Naive thymus-derived CD4-positive, alpha-beta T cell (primary cell): ENCODE measurements around the gene NRXN3. TPM values are rescaled to one million over a fixed set of nuclear protein-coding genes. Genes with fewer than 3 reads are reported as not detected.

Experiments
- ATAC-seq: fragments of 150-1000 bp; cut with Tn5 transposase; 2 replicates; pipeline ENCODE4 v1.10.0; 2021; ENCODE audit warnings: mild to moderate bottlenecking, moderate library complexity
- CTCF ChIA-PET: fragments of 350-600 bp; sonication (Branson Sonifier 250); formaldehyde crosslinking; loops from one replicate; lab custom pipeline; 2021; ENCODE audit warnings: antibody characterized with exemption; lab: Charles Lee
- POLR2A ChIA-PET: fragments of 350-600 bp; sonication (Branson Sonifier 250); formaldehyde crosslinking; loops from one replicate; lab custom pipeline; 2021; ENCODE audit warnings: antibody characterized with exemption, inconsistent platforms; lab: Charles Lee
- DNase-seq, 9 donors: peaks; one replicate each; pipeline versions ENCODE4 v3.0.0 to v3.0.0-alpha.2; 2020 to 2022; ENCODE audit warnings: mixed read lengths in 1 of 9
- H3K27ac ChIP-seq: one replicate; pipeline ENCODE4 v1.7.0; 2013; ENCODE audit warnings: mild to moderate bottlenecking, low read depth, low read length, moderate library complexity
- H3K27me3 ChIP-seq, 2 donors: one replicate each; pipeline ENCODE4 v1.7.0; 2013; ENCODE audit warnings: low read length in 2 of 2, mild to moderate bottlenecking in 2 of 2, moderate library complexity in 2 of 2; ENCODE audit not compliant: control insufficient read depth in 2 of 2, insufficient read depth in 2 of 2
- H3K36me3 ChIP-seq, 3 experiments: 1 replicate in 2 of 3; 2 replicates in 1 of 3; pipeline ENCODE4 v1.7.0; 2013; ENCODE audit warnings: low read length in 3 of 3, mild to moderate bottlenecking in 3 of 3, moderate library complexity in 1 of 3; ENCODE audit not compliant: insufficient read depth in 3 of 3, control insufficient read depth in 2 of 3
- H3K4me1 ChIP-seq, 2 donors: one replicate each; pipeline ENCODE4 v1.7.0; 2013; ENCODE audit warnings: low read length in 2 of 2, mild to moderate bottlenecking in 2 of 2, moderate library complexity in 1 of 2; ENCODE audit not compliant: control insufficient read depth in 2 of 2, insufficient read depth in 2 of 2
- H3K4me3 ChIP-seq: 2 replicates; pipeline ENCODE4 v1.7.0; 2013; ENCODE audit warnings: mild to moderate bottlenecking, low read length
- H3K9me3 ChIP-seq, 3 experiments: 1 replicate in 2 of 3; 2 replicates in 1 of 3; pipeline ENCODE4 v1.7.0; 2013; ENCODE audit warnings: low read length in 3 of 3; ENCODE audit not compliant: control insufficient read depth in 2 of 3
- H3K27ac Mint-ChIP-seq, 9 donors: one replicate each; pipeline ENCODE4 v1.8.0; 2020 to 2022; ENCODE audit warnings: mixed read lengths in 9 of 9, mild to moderate bottlenecking in 8 of 9, moderate library complexity in 5 of 9, inconsistent platforms in 2 of 9
- H3K27me3 Mint-ChIP-seq, 5 donors: one replicate each; pipeline ENCODE4 v1.8.0; 2021 to 2022; ENCODE audit warnings: mixed read lengths in 5 of 5, mild to moderate bottlenecking in 1 of 5
- H3K36me3 Mint-ChIP-seq, 5 donors: one replicate each; pipeline ENCODE4 v1.8.0; 2020 to 2022; ENCODE audit warnings: mixed read lengths in 5 of 5, mild to moderate bottlenecking in 3 of 5, inconsistent platforms in 1 of 5
- H3K4me1 Mint-ChIP-seq, 7 donors: one replicate each; pipeline ENCODE4 v1.8.0; 2020 to 2022; ENCODE audit warnings: mixed read lengths in 7 of 7, mild to moderate bottlenecking in 3 of 7, inconsistent platforms in 1 of 7
- H3K4me3 Mint-ChIP-seq, 10 donors: one replicate each; pipeline ENCODE4 v1.8.0; 2020 to 2022; ENCODE audit warnings: mild to moderate bottlenecking in 10 of 10, mixed read lengths in 10 of 10, moderate library complexity in 6 of 10, inconsistent platforms in 2 of 10
- H3K9me3 Mint-ChIP-seq, 11 donors: one replicate each; pipeline ENCODE4 v1.8.0; 2020 to 2022; ENCODE audit warnings: mixed read lengths in 11 of 11, mild to moderate bottlenecking in 4 of 11, inconsistent platforms in 1 of 11, moderate library complexity in 1 of 11
- intact Hi-C, 2 donors: fragments of 100-400 bp; cut with micrococcal nuclease; formaldehyde crosslinking; loops; one replicate each; pipeline ENCODE4 v1.15.1; 2023
- polyA plus RNA-seq, 2 donors: library from polyadenylated mRNA; unstranded; fragments of 300-500 nt; fragmentation: Illumina TruSeq; gene quantifications; one replicate each; pipeline ENCODE4 v1.2.3, GENCODE V29; 2021
- total RNA-seq, 6 experiments: library from RNA in 5 of 6; stranded (reverse) in 5 of 6; gene quantifications; 1 replicate in 5 of 6; 2 replicates in 1 of 6; pipeline ENCODE4 v1.2.3 and lab custom pipeline; 2021 to 2026

The NRXN3 gene
- total and polyA plus RNA-seq, 7 experiments from 2014 or later: not detected

DNA sequence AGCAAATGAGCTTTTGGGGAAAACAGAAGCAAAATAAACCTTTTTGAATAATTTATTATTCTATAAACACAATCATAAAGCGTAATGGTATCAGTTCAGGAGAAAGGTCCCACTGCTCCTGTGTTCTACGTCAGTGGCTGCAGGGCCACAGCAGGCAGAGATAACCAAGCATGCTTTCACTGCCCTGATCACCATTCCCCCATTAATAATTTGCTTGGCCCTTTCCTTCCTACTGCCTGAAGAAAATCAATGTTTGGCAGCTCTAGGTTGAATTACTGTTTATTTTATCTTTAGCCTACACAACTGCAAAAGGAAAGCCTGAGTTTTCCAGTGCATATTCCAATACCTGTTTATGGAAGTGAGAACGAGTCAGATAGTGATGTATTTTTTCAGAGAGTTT, 1671.3 kb downstream of the NRXN3 start:
- H3K36me3 ChIP-seq: no peaks in the 10 kb centered on the region
- Mint-ChIP-seq H3K4me3 (no peak overlapping the region), H3K27ac (no peak overlapping the region), H3K9me3 (peaks cover 0 to 4% (median 0%) of the 10 kb centered on the region in 11 donors), H3K27me3 (no peaks in the 10 kb centered on the region), H3K4me1 (no peaks in the 10 kb centered on the region), H3K36me3 (no peaks in the 10 kb centered on the region)
- H3K9me3 ChIP-seq: no peaks in the 10 kb centered on the region
- no peak overlapping the region for H3K27ac ChIP-seq
- no peaks in the 10 kb centered on the region for H3K27me3 ChIP-seq
- H3K4me3 ChIP-seq: no peak overlapping the region
- ChIA-PET CTCF (no interaction called here), POLR2A (no interaction called here)
- ATAC-seq: no peak
- no peaks in the 10 kb centered on the region for H3K4me1 ChIP-seq
- intact Hi-C loops: no loop called here
- DNase-seq: no peak

DNA sequence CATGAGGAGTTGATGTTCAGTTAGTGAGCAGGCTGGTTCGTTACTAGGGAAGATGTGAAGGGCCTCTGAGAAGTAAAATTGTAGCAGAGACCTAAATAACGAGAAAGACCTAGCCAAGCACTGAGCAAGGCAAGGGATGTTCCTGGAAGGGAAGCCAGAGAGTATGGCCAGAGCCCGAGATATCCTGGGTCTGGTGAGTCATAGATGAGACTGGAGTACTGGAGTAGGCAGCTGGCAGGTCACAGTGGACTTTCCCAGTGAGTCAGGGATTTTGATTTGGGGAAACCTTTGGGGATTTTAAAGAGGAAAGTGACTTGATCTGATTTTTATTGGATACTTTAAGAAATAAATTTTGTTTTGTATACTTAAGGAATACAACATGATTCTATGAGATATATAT, 1672.1 kb downstream of the NRXN3 start:
- no peak overlapping the region for H3K27ac ChIP-seq
- DNase-seq (no peak), ATAC-seq (no peak)
- POLR2A ChIA-PET: no interaction called here
- no peaks in the 10 kb centered on the region for H3K9me3 ChIP-seq
- H3K4me3 Mint-ChIP-seq: no peak overlapping the region
- H3K27me3 ChIP-seq: no peaks in the 10 kb centered on the region
- H3K27me3 Mint-ChIP-seq: no peaks in the 10 kb centered on the region
- no peak overlapping the region for H3K27ac Mint-ChIP-seq
- peaks cover 0 to 4% (median 0%) of the 10 kb centered on the region in 11 donors for H3K9me3 Mint-ChIP-seq
- no peaks in the 10 kb centered on the region for H3K4me1 Mint-ChIP-seq
- H3K4me1 ChIP-seq: no peaks in the 10 kb centered on the region
- H3K4me3 ChIP-seq: no peak overlapping the region
- no peaks in the 10 kb centered on the region for H3K36me3 Mint-ChIP-seq
- H3K36me3 ChIP-seq: no peaks in the 10 kb centered on the region
- intact Hi-C loops: no loop called here
- CTCF ChIA-PET: no interaction called here

DNA sequence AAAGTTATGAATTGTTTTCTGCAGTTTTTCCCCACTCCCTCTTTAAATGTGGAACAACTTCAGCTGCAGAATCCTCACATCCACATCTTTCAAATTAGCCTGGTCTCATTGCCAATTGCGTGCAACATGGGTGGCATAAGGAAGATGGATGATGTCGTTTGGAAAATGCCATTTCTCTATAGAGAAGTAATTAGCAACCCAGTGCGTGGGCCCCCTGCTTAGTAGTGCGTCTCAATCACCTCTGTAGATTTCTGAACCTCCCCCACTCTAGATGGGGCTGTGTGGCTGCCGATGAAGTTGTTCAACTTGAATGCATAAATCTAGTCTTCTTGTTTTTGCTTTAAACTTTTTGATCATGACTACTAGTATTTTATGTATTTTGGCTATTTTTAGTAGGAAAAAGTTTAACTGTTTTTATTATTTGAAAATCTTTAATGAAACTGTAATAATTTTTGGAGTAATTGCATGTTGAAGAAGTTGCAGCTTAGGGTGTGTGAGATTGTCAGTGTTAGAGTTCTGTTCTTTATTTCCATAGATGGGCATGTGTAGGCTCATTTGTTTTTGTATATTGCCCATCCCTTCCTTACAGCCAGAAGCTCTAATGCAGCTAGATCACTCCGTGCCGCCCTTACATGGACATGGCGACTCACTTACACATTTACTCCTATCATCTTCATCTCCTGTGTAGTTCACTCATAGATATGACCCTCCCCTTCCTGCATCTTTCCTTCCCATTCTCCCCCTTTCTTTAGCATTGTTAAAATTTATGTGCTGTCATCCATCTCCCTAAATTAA, 1683.0 kb downstream of the NRXN3 start:
- H3K4me1 ChIP-seq: no peaks in the 10 kb centered on the region
- H3K27ac Mint-ChIP-seq: no peak overlapping the region
- H3K27me3 ChIP-seq: no peaks in the 10 kb centered on the region
- no peak overlapping the region for H3K4me3 Mint-ChIP-seq
- no peak for ATAC-seq
- H3K4me1 Mint-ChIP-seq: no peaks in the 10 kb centered on the region
- no peaks in the 10 kb centered on the region for H3K36me3 Mint-ChIP-seq
- intact Hi-C loops: no loop called here
- H3K27ac ChIP-seq: no peak overlapping the region
- no peak for DNase-seq
- no peaks in the 10 kb centered on the region for H3K36me3 ChIP-seq
- H3K27me3 Mint-ChIP-seq: no peaks in the 10 kb centered on the region
- ChIA-PET CTCF (no interaction called here), POLR2A (no interaction called here)
- H3K9me3 Mint-ChIP-seq: peaks cover 0 to 7% (median 2%) of the 10 kb centered on the region in 11 donors
- no peaks in the 10 kb centered on the region for H3K9me3 ChIP-seq
- no peak overlapping the region for H3K4me3 ChIP-seq

DNA sequence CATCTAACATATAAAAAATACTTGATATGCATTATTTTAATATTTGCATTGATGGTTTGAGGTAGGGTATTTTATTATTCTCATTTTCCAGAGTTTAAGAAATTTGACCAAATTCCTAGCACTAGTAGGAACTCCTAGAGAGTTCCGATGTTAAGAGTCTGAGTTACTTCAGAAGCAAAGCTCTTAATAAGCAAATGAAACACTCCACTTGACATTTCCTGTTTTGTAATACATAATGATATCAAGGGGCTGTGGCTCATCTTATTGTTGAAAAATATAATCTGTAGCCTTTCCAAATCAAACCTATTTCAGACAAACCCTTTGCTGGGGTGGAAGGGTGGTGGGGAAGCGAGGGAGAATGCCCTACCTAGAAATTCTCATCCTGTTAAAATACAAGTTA, 1685.6 kb downstream of the NRXN3 start:
- Mint-ChIP-seq H3K27me3 (no peaks in the 10 kb centered on the region), H3K9me3 (peaks cover 0 to 18% (median 3%) of the 10 kb centered on the region in 11 donors), H3K4me3 (no peak overlapping the region), H3K4me1 (no peaks in the 10 kb centered on the region), H3K27ac (no peak overlapping the region), H3K36me3 (no peaks in the 10 kb centered on the region)
- no peak for DNase-seq
- Histone ChIP-seq H3K27ac (no peak overlapping the region), H3K27me3 (no peaks in the 10 kb centered on the region), H3K4me3 (no peak overlapping the region), H3K4me1 (no peaks in the 10 kb centered on the region), H3K36me3 (no peaks in the 10 kb centered on the region), H3K9me3 (no peaks in the 10 kb centered on the region)
- intact Hi-C loops: no loop called here
- ATAC-seq: no peak
- ChIA-PET CTCF (interaction anchor here (1.1 kb wide), 1 partner anchor 9 kb away, joined by 3 read pairs; no protein-coding TSS in a partner anchor), POLR2A (no interaction called here)

DNA sequence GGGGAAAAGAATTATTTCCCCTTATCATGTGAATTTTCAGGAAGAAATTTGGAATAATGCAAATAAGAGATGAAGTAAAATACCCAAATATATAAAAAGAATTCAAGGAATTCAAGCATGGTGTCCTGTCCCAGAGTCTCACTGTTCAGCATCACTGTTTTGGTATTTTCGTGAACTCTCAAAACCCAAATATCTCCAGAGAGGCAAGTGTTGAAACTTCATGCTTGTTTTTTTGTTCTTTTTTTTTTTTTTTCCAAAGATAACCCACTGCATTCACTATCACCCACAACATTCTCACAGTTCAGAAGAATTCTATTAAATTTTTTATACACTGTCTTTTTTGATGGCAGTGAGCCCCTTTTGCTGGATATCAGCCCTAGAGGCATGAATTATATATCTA, 1686.2 kb downstream of the NRXN3 start:
- H3K27ac Mint-ChIP-seq: no peak overlapping the region
- CTCF ChIA-PET: interaction anchor here (1.1 kb wide), 1 partner anchor 8 kb away, joined by 3 read pairs; no protein-coding TSS in a partner anchor
- H3K9me3 ChIP-seq: no peaks in the 10 kb centered on the region
- DNase-seq (no peak), ATAC-seq (no peak)
- H3K36me3 Mint-ChIP-seq: no peaks in the 10 kb centered on the region
- intact Hi-C loops: no loop called here
- no peaks in the 10 kb centered on the region for H3K27me3 ChIP-seq
- no peak overlapping the region for H3K4me3 Mint-ChIP-seq
- H3K4me1 Mint-ChIP-seq: no peaks in the 10 kb centered on the region
- H3K9me3 Mint-ChIP-seq: peaks cover 0 to 18% (median 3%) of the 10 kb centered on the region in 11 donors
- H3K4me1 ChIP-seq: no peaks in the 10 kb centered on the region
- POLR2A ChIA-PET: no interaction called here
- no peak overlapping the region for H3K27ac ChIP-seq
- H3K4me3 ChIP-seq: no peak overlapping the region
- no peaks in the 10 kb centered on the region for H3K36me3 ChIP-seq
- H3K27me3 Mint-ChIP-seq: no peaks in the 10 kb centered on the region

DNA sequence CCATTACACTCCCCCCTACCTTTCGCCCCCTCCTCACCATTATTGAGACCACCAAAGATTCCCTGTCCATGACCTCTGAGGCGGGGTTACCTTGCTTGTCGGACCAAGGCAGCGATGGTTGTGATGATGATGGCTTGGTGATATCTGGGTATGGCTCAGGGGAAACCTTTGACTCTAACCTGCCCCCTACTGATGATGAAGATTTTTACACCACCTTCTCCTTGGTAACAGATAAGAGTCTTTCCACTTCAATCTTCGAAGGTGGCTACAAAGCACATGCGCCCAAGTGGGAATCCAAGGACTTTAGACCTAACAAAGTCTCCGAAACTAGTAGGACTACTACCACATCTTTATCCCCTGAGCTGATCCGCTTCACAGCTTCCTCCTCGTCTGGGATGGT, 1690.9 kb downstream of the NRXN3 start:
- POLR2A ChIA-PET: no interaction called here
- H3K27ac ChIP-seq: no peak overlapping the region
- no peaks in the 10 kb centered on the region for H3K36me3 ChIP-seq
- H3K4me3 Mint-ChIP-seq: no peak overlapping the region
- H3K9me3 ChIP-seq: no peaks in the 10 kb centered on the region
- peaks cover 0 to 18% (median 3%) of the 10 kb centered on the region in 11 donors for H3K9me3 Mint-ChIP-seq
- no peaks in the 10 kb centered on the region for H3K27me3 Mint-ChIP-seq
- intact Hi-C loops: no loop called here
- H3K4me3 ChIP-seq: no peak overlapping the region
- H3K27ac Mint-ChIP-seq: no peak overlapping the region
- ATAC-seq: no peak
- no peaks in the 10 kb centered on the region for H3K4me1 ChIP-seq
- H3K4me1 Mint-ChIP-seq: no peaks in the 10 kb centered on the region
- CTCF ChIA-PET: no interaction called here
- no peaks in the 10 kb centered on the region for H3K36me3 Mint-ChIP-seq
- DNase-seq: no peak
- no peaks in the 10 kb centered on the region for H3K27me3 ChIP-seq

DNA sequence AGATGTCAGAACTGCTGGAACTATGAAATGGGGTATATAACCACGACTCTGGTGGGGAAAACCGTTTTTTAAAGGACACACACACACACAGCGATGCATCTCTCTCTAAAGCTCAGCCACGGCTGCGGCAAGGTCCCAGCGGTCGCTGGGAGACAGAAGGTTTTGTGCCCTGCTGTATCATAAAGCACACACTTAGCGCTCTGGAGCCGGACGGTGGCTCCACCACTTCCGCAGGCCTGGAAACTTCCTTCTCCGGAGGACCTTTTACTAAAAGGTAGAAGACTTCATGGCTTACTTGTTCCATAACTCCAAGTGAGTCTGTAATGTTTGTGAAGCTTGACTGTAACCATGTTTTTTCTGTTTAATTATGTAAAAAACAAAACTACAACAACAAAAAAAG, 1691.9 kb downstream of the NRXN3 start:
- Histone ChIP-seq H3K4me3 (no peak overlapping the region), H3K36me3 (no peaks in the 10 kb centered on the region), H3K27me3 (no peaks in the 10 kb centered on the region), H3K4me1 (no peaks in the 10 kb centered on the region), H3K9me3 (no peaks in the 10 kb centered on the region), H3K27ac (no peak overlapping the region)
- no peak for ATAC-seq
- intact Hi-C loops: no loop called here
- no peaks in the 10 kb centered on the region for H3K36me3 Mint-ChIP-seq
- no peak overlapping the region for H3K27ac Mint-ChIP-seq
- no peak for DNase-seq
- H3K4me1 Mint-ChIP-seq: no peaks in the 10 kb centered on the region
- peaks cover 0 to 18% (median 5%) of the 10 kb centered on the region in 11 donors for H3K9me3 Mint-ChIP-seq
- CTCF ChIA-PET: no interaction called here
- H3K27me3 Mint-ChIP-seq: no peaks in the 10 kb centered on the region
- POLR2A ChIA-PET: no interaction called here
- H3K4me3 Mint-ChIP-seq: no peak overlapping the region
